T-helper 17 cell (primary cell): ENCODE data around the gene FATE1. TPM values are rescaled to one million over a fixed set of nuclear protein-coding genes. Genes with fewer than 3 reads are reported as not detected.

Experiments used
- ATAC-seq: fragments of 150-1000 bp; cut with Tn5 transposase; 2 replicates; pipeline ENCODE4 v1.10.0; 2021; ENCODE audit warnings: mild to moderate bottlenecking, moderate library complexity
- DNase-seq, 3 donors: peaks; one replicate each; pipeline versions ENCODE4 v3.0.0 to v3.0.0-alpha.2; 2020 to 2021
- H3K9me3 ChIP-seq: one replicate; pipeline ENCODE4 v1.7.0; 2013; ENCODE audit warnings: low read length, mild to moderate bottlenecking; ENCODE audit not compliant: control insufficient read depth, poor library complexity, severe bottlenecking
- H3K27ac Mint-ChIP-seq: one replicate; pipeline ENCODE4 v1.8.0; 2022; ENCODE audit warnings: mild to moderate bottlenecking, moderate library complexity, mixed read lengths
- H3K27me3 Mint-ChIP-seq: one replicate; pipeline ENCODE4 v1.8.0; 2022; ENCODE audit warnings: mixed read lengths
- H3K36me3 Mint-ChIP-seq: one replicate; pipeline ENCODE4 v1.8.0; 2022; ENCODE audit warnings: low read depth, mixed read lengths
- H3K4me1 Mint-ChIP-seq: one replicate; pipeline ENCODE4 v1.8.0; 2022; ENCODE audit warnings: mild to moderate bottlenecking, mixed read lengths
- H3K4me3 Mint-ChIP-seq: one replicate; pipeline ENCODE4 v1.8.0; 2022; ENCODE audit warnings: mild to moderate bottlenecking, moderate library complexity, mixed read lengths
- total RNA-seq, 4 donors: library from RNA in 2 of 4; stranded (reverse) in 2 of 4; gene quantifications; one replicate each; pipeline ENCODE4 v1.2.3 and lab custom pipeline; 2022 to 2026

The FATE1 gene
- total RNA-seq, 2 donors from 2014 or later, result not detected

DNA sequence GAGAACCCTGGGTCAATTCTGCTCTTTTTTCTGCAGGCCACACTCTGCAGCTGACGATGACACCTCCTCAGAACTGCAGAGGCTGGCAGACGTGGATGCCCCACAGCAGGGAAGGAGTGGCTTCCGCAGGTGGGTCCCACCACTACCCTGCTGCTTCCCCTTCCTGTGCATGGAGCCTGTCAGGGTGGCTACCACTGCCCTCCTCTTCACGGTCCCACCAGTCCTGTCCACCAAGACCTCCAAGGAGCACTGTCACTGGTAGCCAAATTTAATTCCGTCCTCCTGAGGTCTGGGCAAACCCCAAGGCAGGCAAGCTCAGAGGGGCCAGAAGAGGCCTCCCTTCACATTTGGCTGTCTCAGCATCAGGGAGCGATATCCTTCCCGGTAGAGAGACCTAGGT is 22.9 kb downstream of the FATE1 start:
- Mint-ChIP-seq H3K4me3 (no peak overlapping the region), H3K27ac (no peak overlapping the region), H3K27me3 (no peaks in the 10 kb centered on the region), H3K36me3 (no peaks in the 10 kb centered on the region), H3K4me1 (no peaks in the 10 kb centered on the region)
- no peak for DNase-seq
- no peak for ATAC-seq
- H3K9me3 ChIP-seq, result no peaks in the 10 kb centered on the region

DNA sequence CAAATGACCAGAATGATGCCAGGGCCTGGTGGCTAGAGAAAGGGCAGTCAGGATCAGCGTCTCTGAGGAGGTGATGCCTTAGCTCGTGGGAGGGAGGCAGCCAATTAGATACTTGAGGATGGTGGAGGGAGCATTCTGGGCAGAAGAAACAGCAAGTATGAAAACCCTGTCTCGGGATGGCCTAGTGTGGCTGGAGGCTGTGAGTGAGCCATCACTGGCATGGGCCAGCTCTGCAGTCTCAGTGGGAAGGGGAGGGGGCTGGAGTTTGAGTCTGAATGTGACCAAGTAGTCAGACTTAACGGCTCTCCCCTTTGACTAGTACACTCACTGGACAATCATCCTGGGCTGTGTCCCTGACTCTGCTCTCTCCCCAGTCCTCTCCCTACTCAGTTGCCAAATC is 25.8 kb downstream of the FATE1 start:
- H3K36me3 Mint-ChIP-seq, result no peaks in the 10 kb centered on the region
- H3K4me3 Mint-ChIP-seq, result no peak overlapping the region
- no peaks in the 10 kb centered on the region for H3K9me3 ChIP-seq
- H3K27ac Mint-ChIP-seq, result no peak overlapping the region
- no peak for ATAC-seq
- no peak for DNase-seq
- no peaks in the 10 kb centered on the region for H3K4me1 Mint-ChIP-seq
- H3K27me3 Mint-ChIP-seq, result no peaks in the 10 kb centered on the region

DNA sequence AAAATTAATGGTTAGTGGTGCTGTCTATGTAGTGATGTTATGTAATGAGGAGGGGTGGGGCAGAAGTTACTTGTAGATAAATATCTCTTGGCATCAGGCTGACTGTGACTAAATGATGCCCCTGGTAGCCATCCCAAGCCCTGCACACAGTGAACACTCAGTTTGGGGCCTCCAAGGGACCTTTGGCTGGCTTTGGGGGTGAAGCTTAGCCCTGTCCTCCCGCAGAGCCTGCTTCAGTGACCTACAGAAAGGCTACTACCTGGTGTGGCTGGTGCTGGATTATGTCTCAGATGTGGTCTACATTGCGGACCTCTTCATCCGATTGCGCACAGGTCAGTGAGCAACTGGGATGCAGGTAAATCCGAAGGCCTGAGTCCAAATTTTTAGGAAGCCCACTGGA is 26.5 kb downstream of the FATE1 start:
- H3K27ac Mint-ChIP-seq, result no peak overlapping the region

DNA sequence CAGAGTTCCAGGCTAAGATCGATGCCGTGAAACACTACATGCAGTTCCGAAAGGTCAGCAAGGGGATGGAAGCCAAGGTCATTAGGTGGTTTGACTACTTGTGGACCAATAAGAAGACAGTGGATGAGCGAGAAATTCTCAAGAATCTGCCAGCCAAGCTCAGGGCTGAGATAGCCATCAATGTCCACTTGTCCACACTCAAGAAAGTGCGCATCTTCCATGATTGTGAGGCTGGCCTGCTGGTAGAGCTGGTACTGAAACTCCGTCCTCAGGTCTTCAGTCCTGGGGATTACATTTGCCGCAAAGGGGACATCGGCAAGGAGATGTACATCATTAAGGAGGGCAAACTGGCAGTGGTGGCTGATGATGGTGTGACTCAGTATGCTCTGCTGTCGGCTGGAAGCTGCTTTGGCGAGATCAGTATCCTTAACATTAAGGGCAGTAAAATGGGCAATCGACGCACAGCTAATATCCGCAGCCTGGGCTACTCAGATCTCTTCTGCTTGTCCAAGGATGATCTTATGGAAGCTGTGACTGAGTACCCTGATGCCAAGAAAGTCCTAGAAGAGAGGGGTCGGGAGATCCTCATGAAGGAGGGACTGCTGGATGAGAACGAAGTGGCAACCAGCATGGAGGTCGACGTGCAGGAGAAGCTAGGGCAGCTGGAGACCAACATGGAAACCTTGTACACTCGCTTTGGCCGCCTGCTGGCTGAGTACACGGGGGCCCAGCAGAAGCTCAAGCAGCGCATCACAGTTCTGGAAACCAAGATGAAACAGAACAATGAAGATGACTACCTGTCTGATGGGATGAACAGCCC is 28.0 kb downstream of the FATE1 start:
- Mint-ChIP-seq H3K27me3 (peaks cover 4% of the 10 kb centered on the region), H3K36me3 (no peaks in the 10 kb centered on the region), H3K4me1 (no peaks in the 10 kb centered on the region), H3K4me3 (no peak overlapping the region), H3K27ac (no peak overlapping the region)
- H3K9me3 ChIP-seq, result no peaks in the 10 kb centered on the region
- ATAC-seq (no peak), DNase-seq (no peak)

More for the DNA sequence above, 26.5 kb downstream of the FATE1 start:
- Mint-ChIP-seq H3K27me3 (no peaks in the 10 kb centered on the region), H3K4me3 (no peak overlapping the region), H3K36me3 (no peaks in the 10 kb centered on the region), H3K4me1 (no peaks in the 10 kb centered on the region)
- ATAC-seq (no peak), DNase-seq (no peak)
- no peaks in the 10 kb centered on the region for H3K9me3 ChIP-seq

DNA sequence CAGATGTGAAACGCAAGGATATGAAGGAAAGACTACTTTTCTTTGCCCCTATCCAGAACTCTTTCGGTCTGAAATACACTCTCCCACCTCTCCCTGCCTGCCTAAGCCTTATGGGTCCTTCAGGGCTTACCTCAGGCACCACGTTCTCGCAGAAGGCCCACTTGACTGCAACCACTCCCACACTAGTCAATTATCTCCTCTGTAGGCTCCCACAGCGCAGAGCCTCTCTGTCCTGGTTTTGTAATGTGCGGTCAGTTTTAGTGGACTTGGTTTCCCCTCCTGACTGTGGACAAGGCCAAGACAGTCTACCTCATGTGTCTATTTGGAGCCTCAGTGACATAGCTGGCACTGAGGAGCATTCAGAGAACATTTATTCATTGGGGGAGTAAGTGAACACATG is 29.8 kb downstream of the FATE1 start:
- no peaks in the 10 kb centered on the region for H3K36me3 Mint-ChIP-seq
- ATAC-seq (no peak), DNase-seq (no peak)
- peaks cover 10% of the 10 kb centered on the region for H3K27me3 Mint-ChIP-seq
- H3K9me3 ChIP-seq, result no peaks in the 10 kb centered on the region
- H3K27ac Mint-ChIP-seq, result no peak overlapping the region
- no peak overlapping the region for H3K4me3 Mint-ChIP-seq
- H3K4me1 Mint-ChIP-seq, result no peaks in the 10 kb centered on the region

DNA sequence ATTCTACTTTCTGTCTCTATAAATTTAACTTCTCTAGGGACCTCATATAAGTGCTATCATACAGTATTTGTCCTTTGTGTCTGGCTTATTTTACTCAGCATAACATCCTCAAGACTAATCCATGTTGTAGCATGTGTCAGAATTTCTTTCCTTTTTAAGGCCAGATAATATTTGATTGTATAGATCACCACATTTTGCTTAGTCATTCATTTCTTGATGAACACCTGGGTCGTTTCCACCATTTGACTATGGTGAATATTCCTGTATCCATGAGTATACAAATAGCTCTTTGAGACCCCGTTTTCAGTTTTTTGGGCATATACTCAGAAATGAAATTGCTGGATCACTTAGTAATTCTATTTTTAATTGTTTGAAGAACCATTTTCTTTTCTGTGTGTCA is 30.7 kb downstream of the FATE1 start:
- DNase-seq (no peak), ATAC-seq (no peak)
- Mint-ChIP-seq H3K4me3 (no peak overlapping the region), H3K36me3 (no peaks in the 10 kb centered on the region), H3K27ac (no peak overlapping the region), H3K4me1 (no peaks in the 10 kb centered on the region), H3K27me3 (peaks cover 18% of the 10 kb centered on the region)
- H3K9me3 ChIP-seq, result no peaks in the 10 kb centered on the region

DNA sequence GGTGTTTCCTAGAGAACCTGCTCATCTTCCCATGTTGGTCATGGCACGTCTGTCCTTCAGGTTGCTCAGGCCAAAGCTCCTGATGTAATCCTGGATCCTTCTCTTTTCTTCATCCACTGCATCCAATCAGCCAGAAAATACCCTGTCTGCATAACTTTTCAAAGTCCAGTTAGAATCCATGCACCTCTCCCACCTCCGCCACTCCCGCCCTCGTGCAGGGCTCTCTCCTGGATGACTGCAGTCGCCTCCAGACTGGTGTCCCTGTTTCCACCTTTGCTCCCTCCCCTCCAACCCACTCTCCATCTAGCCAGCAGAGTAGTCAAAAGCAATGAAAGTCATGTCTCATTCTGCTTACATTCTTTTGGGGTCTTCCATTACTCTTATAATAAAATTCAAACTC is 34.7 kb downstream of the FATE1 start:
- DNase-seq (no peak), ATAC-seq (no peak)
- peaks cover 29% of the 10 kb centered on the region for H3K27me3 Mint-ChIP-seq

DNA sequence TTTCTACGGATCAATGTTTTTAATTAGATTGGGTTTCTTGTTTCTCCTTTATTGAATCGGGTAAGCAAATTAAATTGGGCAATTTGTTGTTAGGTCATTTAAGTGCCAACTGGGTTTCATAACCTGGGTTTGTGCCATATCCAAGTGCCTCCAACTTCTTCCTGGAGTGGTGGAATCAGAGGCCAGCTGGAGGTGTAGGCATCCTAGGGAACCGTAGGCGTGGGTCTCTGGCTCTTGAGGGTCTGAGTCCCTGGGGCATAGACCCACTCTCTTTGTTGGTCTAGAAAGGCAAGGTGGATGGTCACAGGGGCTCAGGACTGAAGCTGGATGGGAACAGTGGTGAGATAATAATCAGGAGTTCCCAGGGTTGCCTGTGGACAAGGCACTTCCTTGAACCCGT is 37.0 kb downstream of the FATE1 start:
- Mint-ChIP-seq H3K27ac (no peak overlapping the region), H3K4me1 (no peaks in the 10 kb centered on the region), H3K4me3 (no peak overlapping the region), H3K36me3 (no peaks in the 10 kb centered on the region), H3K27me3 (peaks cover 30% of the 10 kb centered on the region)
- no peaks in the 10 kb centered on the region for H3K9me3 ChIP-seq
- ATAC-seq (no peak), DNase-seq (no peak)

More for the DNA sequence above, 34.7 kb downstream of the FATE1 start:
- Mint-ChIP-seq H3K4me3 (no peak overlapping the region), H3K4me1 (no peaks in the 10 kb centered on the region), H3K36me3 (no peaks in the 10 kb centered on the region), H3K27ac (no peak overlapping the region)
- no peaks in the 10 kb centered on the region for H3K9me3 ChIP-seq

DNA sequence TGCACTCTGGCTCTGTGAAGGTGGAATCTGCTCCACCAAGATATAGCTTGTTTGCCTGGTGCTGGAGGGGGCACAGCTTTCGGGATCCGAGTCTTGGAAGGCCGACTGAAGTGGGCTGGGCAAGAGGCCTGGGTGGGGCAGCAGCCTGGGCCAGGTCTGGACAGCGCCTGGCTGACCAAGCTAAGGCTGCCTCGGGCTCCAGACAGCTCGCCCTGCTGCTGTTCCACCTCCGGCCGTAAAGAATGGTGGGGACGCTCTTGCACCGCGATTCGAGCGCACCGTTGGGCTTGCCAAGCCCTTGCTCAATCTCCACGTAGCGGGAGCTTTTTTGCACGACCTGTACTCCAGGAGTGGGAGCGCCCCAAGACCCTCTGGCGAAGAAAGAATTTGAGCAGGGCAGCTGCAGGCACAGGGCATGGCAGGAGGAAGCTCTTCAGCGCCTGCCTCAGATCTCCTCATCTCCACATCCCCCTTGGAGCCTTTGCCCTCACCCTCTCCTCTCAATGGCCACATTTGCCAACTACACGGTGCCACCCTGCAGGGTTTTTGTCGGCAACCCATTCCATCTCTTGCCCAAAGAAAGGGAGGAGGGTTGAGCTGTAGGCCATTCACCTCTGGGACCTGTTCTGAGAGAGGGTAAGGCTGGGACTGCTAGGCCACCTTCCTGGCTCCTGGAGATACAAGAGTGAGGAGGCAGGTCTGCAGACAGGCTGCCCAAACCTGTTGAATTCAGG is 37.6 kb downstream of the FATE1 start:
- no peak for ATAC-seq
- Mint-ChIP-seq H3K4me3 (no peak overlapping the region), H3K27ac (no peak overlapping the region), H3K36me3 (no peaks in the 10 kb centered on the region), H3K4me1 (no peaks in the 10 kb centered on the region), H3K27me3 (peaks cover 34% of the 10 kb centered on the region)
- no peak for DNase-seq
- H3K9me3 ChIP-seq, result no peaks in the 10 kb centered on the region

DNA sequence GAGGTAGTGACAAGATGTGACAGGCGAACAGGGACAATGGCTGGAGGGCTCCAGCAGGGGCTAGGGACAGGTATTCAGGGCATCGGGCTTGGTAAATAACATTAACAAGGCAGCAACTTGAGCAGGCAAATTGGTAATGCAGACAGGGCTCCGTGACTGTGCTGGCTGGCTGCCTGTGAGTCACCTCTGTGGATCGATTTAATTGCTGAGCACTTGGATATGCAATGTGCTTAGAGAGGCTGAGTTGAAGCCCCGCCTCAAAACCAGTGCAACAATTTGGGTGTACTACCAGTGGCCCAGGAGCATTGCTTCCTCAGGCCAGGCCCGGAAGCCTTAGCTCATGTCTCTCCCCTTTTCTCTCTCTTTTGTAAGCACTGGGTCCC is 38.2 kb downstream of the FATE1 start:
- Mint-ChIP-seq H3K27ac (no peak overlapping the region), H3K4me1 (no peaks in the 10 kb centered on the region), H3K27me3 (peaks cover 28% of the 10 kb centered on the region), H3K4me3 (no peak overlapping the region), H3K36me3 (no peaks in the 10 kb centered on the region)
- ATAC-seq, result no peak
- no peak for DNase-seq
- H3K9me3 ChIP-seq, result no peaks in the 10 kb centered on the region

DNA sequence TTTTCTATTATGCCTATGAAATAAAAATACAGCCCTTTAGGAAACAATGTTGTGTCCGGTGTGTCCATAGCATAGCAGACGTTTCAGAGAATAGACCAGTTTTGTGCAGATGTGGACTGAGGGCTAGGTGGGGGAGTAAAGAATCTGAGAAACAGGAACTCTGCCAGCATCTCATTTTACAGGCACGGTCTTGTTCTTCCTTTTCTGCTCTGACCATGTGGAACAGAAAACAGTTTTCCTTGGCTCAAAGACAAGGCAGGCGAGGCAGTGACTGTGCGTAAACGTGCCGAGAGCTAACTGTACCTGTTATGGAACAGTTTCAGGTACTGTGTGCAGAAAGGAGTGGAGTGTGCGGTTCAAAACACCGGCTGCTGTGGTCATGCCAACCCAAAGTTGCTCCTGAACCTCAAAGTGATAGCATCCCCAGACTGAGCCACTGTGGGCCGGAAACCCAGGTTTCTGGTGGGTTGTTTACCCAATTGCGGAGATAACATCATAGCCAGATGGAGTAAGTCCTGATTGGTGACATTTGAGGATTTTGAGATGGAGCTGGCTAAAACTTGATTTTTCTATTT is 38.9 kb downstream of the FATE1 start:
- no peaks in the 10 kb centered on the region for H3K4me1 Mint-ChIP-seq
- H3K4me3 Mint-ChIP-seq, result no peak overlapping the region
- ATAC-seq (no peak), DNase-seq (no peak)
- no peaks in the 10 kb centered on the region for H3K36me3 Mint-ChIP-seq
- peaks cover 28% of the 10 kb centered on the region for H3K27me3 Mint-ChIP-seq
- H3K27ac Mint-ChIP-seq, result no peak overlapping the region
- no peaks in the 10 kb centered on the region for H3K9me3 ChIP-seq

DNA sequence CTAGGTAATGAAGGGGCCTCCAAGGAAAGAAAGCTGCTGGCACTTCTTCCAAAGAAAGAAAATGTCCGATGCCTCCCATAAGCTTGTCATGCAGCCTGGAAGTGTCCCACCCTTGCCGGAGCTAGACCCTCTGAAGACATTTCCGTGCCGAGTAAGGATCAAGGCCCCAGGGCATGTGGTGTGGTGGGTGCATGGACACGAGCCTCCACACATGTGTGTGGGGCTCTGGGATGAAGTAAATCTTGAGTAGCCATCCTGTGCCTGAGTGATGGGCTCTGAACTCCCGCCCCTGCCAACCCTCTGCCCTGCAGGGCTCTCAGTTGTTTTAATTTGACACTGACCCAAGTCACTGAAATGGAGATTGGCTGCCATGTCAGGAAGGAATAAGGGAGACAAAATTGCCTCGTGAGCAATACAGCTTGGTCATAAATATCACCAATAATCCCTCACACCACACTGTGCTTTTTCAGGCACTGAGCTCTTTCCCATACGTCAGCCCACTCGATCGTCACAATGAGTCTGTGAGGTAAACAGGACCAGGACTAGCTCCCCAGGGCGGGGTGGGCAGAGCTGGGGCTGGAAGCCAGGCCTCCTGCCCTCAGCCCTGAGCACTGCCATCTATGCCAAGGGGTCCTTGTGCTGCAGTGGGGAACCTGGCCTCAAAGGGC is 43.3 kb downstream of the FATE1 start:
- DNase-seq, result no peak
- Mint-ChIP-seq H3K4me1 (no peaks in the 10 kb centered on the region), H3K4me3 (no peak overlapping the region), H3K36me3 (no peaks in the 10 kb centered on the region), H3K27me3 (peaks cover 5% of the 10 kb centered on the region), H3K27ac (no peak overlapping the region)
- H3K9me3 ChIP-seq, result no peaks in the 10 kb centered on the region
- no peak for ATAC-seq

DNA sequence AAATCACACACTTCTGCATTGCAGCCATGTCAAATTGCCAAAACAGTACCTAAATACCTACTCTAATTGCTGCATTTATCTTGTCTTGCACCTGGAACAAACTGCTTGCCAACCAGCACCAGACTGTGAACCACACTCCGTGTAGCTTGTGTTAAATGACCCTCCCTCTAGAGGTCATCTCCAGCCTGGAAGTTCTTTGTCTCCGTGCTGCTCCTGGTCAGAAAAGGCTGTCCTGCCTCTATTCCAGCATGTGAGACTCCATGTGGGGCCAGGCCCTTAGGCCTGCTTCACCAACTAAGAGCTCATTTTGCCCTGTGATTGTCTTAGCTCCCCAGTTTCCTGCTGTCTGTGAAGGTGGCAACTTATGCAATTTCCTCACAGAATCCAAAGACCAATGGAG is 47.0 kb downstream of the FATE1 start:
- no peaks in the 10 kb centered on the region for H3K36me3 Mint-ChIP-seq
- no peaks in the 10 kb centered on the region for H3K9me3 ChIP-seq
- DNase-seq (no peak), ATAC-seq (no peak)
- H3K4me3 Mint-ChIP-seq, result no peak overlapping the region
- no peaks in the 10 kb centered on the region for H3K4me1 Mint-ChIP-seq
- H3K27ac Mint-ChIP-seq, result no peak overlapping the region
- peaks cover 13% of the 10 kb centered on the region for H3K27me3 Mint-ChIP-seq
